Ishikawa (cell line): Measurements from ENCODE around the gene LRRC8D.

Experiments
- CEBPB ChIP-seq: IDR thresholded peaks from 2 replicates; pipeline ENCODE4 v1.6.1; 2012
- EGR1 ChIP-seq: IDR thresholded peaks from 2 replicates; pipeline ENCODE4 v1.6.1; 2012
- EP300 ChIP-seq: IDR thresholded peaks from 2 replicates; pipeline ENCODE4 v1.6.1; 2012; ENCODE audit warnings: borderline replicate concordance
- TAF1 ChIP-seq: IDR thresholded peaks from 2 replicates; pipeline ENCODE4 v1.6.1; 2012; ENCODE audit warnings: low read depth, mild to moderate bottlenecking
- TCF12 ChIP-seq: IDR thresholded peaks from 2 replicates; pipeline ENCODE4 v1.6.1; 2012; ENCODE audit warnings: low read depth
- USF1 ChIP-seq: IDR thresholded peaks from 2 replicates; pipeline ENCODE4 v1.6.1; 2012
- YY1 ChIP-seq: IDR thresholded peaks from 2 replicates; pipeline ENCODE4 v1.6.1; 2012; ENCODE audit warnings: low read depth

GRCh38 chr1:89945852-89946476, 125.1 kb downstream of the LRRC8D start:
- TF ChIP-seq CEBPB = no peak
- TF ChIP-seq USF1 = no peak
- TF ChIP-seq YY1 = no peak
- no peak for TF ChIP-seq TAF1
- no peak for TF ChIP-seq EGR1
- TF ChIP-seq TCF12 = no peak
- TF ChIP-seq EP300 = no peak
